ENCODE results near the gene COL25A1.

- TF ChIP-seq CTCF (IDR thresholded peaks at IDR 0.05; ENCODE audit: extremely low read depth in 1 of 2, insufficient read depth in 1 of 2, low read depth in 1 of 2, low read length in 2 of 2) (no peak), POLR2A (IDR thresholded peaks at IDR 0.05; ENCODE audit: low read depth, low read length) (no peak), POLR2AphosphoS5 (IDR thresholded peaks at IDR 0.05; ENCODE audit: insufficient read depth, low read depth, low read length) (no peak), EZH2 (IDR thresholded peaks at IDR 0.05; ENCODE audit: borderline replicate concordance, low read depth, low read length, severe bottlenecking) (no peak), MYC (IDR thresholded peaks at IDR 0.05; ENCODE audit: low read depth, low read length) (no peak)
Measured at GRCh38 chr4:108884596-108884995, 417.9 kb downstream of the COL25A1 start.
